HT1080 (cell line): ENCODE measurements around the gene CAMTA1. TPM values are rescaled to one million over a fixed set of nuclear protein-coding genes. Genes with fewer than 3 reads are reported as not detected.

ENCODE experiments used
- DNase-seq: peaks from one replicate; pipeline ENCODE4 v3.0.0-alpha.2; 2015; ENCODE audit warnings: low read depth
- total RNA-seq: library from RNA; depleted of rRNA; stranded (reverse); fragments of >200 nt; shearing (Covaris generic); gene quantifications from 2 replicates; pipeline ENCODE4 v1.2.3, GENCODE V29; 2014

Gene CAMTA1
- total RNA-seq, 1 experiment from 2014 or later, result 59.2 TPM

DNA sequence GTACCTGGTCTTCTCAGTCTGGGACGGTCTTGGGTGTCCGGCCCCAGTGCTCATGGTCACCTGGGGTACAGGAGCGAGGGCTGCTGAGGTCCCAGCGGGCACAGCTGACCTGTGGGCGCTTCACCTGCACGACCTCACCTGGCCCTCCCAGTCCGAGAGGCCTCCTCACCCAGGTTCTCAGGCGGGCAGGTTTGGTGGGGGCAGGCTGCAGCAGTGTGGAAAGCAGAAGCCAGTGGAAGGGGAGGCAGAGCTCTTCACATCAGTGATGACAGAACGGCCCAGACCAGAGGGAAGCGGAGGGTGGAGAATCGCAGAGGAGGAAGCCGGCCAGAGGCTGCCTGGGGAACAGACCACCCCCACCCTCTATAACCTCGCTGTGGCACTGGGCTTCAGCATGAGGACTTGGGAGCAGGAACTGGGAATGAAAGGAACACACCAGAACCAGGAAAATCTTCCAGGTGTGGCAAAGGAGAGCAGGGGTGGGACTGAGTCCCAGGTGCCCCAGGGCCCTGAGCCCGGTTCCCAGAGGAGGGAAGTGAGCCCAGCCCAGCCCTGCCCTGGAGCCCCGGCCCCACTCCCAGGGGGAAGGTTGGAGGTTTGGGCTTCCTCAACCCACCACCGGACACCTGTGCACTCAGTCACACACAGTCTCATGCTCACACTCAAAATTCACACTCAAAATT, 720.7 kb downstream of the CAMTA1 start:
- no peak for DNase-seq

- DNase-seq, result no peak
These were observed 721.4 kb downstream of the CAMTA1 start for GRCh38 chr1:7506454-7507284.

DNA sequence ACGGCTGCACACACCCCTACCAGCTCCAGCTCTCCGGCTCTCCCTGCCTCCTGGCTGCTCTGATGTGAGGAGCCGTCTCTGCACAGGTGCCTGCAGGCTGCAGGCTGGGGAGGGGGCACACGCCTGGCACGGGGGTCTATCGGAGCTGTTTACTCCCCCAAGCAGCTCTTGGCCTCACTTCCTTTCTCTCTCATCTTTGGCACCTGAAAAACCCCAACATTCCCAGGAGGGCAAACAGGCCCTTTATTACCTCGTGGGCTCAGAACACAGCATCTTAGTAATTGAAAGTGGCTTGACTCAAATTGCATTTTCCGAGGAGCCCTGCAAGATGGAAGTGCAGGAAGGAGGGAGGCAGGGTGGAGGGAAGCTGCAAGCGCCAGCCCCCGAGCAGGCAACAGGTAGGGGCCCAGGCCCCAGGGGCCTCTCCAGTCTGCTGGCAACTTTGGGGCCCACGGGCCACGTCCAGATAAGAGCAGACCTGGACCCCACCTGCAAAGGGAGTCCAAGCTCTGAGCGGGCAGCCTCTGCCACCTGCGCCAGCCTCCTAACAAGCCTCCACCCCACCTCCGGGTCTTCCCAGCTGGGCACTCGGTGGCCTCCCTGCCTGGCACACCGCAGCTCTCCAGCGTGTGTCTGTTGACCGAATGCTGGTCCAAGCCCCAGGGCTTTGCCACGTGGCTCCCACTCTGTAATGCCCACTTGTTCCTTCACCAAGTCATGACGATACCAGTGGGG, 722.2 kb downstream of the CAMTA1 start:
- no peak for DNase-seq

DNA sequence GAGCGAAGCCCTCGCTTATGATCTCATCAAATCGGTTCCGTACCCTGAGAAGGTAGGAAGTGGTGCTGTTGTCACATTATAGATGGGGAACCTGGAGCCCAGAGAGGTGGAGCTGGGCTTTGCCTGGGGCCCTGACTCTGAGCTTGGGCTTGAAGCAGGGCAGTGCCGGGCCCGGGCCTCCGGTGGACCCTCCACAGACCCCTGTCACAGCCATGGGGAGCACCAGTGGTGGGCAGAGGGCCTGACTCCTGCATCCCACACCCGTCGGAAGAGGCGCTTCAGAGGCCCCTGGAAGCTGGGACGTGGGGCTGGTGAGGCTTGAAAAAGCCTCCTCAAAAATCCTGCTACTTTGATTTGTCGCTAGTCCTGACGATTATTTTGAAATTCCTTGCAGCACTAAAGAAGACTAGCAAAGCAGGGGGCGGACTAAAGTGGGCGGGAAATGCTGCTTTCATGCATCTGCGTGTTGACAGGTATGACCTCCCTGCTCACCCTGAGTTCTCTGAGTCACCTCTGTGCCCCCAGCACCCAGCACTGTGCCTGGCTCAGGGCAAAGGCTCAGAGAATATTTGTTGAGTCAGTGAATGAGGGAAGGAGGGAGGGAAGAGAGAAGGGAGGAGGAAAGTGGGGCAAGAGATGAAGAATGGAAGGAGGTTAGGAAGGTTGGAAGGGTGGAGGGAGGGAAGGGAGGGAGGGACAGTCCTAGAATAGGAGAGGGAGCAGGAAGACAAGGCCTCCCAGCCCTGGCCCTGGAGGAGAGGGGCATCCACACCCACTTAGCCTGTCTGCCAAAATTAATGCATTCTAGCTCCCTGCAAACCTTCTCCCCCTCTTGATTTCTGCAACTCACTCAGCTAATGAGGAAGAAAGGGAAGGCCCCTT, 723.0 kb downstream of the CAMTA1 start:
- DNase-seq, result no peak

GRCh38 chr1:7508934-7509519, 723.8 kb downstream of the CAMTA1 start:
- no peak for DNase-seq

GRCh38 chr1:7509598-7509997, 724.3 kb downstream of the CAMTA1 start:
- DNase-seq, result no peak

DNA sequence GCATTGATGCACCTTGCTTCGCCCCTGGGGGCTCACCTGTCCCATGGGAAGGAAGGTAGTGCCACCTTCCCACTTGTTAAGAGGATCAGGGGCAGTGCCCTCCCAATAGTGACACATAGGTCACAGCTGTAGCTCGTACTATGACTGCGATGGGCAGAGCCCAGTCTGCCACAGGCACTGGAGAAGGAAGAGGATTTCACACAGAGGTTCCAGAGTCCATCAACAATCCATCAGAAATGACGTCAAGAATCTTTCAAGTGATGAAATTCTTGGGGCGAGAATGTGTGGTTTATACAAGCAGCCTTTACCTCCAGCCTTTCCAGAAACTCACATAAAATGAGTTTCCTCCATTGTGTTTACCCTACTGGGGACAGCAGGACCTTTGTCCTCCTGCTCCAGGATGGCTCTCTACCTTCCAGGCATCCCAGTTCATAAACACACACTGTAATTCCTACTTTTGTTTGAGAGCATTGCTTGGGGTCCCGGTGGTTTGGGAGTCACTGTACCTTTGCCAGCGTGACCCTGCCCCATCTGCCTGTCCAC, 725.2 kb downstream of the CAMTA1 start:
- DNase-seq, result no peak

DNA sequence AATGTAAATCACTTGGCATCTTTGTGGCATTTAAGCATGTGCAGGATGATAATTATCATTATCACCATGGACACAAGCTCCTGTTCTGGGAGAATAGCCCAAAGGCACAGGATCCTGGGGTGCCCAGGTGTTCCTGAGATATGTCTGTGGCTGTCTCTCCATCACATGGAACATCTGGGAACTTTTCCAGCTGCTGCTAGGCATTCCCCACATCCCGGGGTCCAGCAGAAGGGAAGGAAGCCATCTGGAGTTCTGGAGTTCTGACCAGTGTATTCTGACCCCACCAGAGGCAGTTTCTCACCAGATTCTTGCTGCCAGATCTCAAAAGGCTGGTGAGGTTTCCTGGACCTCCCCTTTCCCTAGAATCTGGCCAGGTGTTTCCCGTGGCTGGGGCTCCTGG, 726.1 kb downstream of the CAMTA1 start:
- DNase-seq, result no peak

- no peak for DNase-seq
These were observed 727.8 kb downstream of the CAMTA1 start for GRCh38 chr1:7513081-7513480.

- DNase-seq, result peak; percentile 20
These were observed 729.9 kb downstream of the CAMTA1 start for GRCh38 chr1:7515175-7515574.

- no peak for DNase-seq
These were observed 730.6 kb downstream of the CAMTA1 start for GRCh38 chr1:7515904-7516303.

DNA sequence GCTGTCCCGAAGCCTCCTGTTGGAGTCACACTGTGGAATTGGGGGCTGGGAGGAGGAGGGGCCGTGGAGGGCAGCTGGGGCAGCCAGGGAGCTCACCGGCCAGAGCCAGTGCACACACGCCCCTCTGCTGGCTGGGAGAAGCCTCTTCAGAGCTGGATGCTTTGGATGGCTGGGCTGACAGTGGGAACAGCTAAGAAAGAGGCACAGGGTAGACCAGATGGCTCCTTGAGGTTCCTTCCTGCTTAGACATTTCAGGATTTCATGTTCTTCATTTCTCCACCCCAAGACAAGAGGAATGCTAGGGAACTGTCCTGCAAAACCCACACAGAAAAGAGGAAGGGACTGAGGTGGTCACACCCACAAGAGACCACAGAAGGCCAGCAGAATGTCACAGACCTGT, 731.1 kb downstream of the CAMTA1 start:
- DNase-seq, result no peak

DNA sequence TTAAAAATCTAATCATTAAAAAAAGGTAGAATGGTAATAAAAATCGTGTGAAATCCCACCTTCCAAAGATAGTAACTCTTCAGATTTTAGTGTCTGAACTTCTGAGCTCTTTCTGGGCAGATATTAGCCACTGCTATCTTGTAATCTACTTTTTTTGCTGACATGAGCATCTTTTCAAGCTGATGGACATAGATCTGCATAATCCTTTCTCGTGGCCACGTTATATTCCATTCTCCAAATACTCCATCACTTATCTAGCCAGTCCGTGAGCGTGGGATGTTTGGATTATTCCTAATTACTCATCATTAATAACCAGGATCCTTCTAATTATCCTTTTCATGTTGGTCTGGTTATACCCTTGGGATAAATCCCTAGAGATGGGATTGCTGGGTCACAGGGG, 731.7 kb downstream of the CAMTA1 start:
- no peak for DNase-seq

- DNase-seq, result no peak
These were observed 732.5 kb downstream of the CAMTA1 start for GRCh38 chr1:7517611-7518330.

- DNase-seq, result no peak
These were observed 733.2 kb downstream of the CAMTA1 start for GRCh38 chr1:7518411-7518810.

DNA sequence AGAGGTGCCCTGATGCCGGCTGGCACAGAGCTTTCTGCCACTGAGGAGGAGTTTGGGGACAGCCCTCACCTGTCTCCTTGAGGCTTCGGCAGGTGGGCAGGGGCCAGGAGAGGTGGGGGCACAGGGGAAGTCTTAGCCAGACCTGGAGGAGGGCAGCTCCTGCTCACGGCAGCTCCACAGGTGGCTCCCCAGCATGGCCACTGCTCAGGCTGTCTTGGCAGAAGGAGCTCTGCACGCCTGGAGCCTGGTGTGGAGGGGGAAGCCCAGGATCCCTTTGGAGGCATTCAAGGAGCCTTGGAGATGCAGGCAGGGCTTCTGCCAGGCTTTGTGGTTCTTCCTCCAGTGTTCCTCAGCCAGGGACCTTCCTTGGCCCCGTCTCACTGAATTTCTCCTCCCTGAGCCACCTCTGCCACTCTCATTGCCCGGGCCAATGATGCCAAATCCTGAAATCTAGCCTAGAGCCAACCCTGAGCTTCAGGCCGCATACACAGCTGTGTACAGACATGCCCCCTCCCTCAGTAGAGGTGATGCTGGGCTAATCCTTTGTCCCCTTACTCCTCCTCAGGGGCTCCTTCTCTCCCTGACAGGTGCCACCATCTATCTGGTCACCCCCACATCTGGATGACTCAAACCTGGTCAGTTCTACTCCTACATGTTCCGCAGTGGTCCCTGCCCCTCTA, 734.1 kb downstream of the CAMTA1 start:
- DNase-seq, result no peak

DNA sequence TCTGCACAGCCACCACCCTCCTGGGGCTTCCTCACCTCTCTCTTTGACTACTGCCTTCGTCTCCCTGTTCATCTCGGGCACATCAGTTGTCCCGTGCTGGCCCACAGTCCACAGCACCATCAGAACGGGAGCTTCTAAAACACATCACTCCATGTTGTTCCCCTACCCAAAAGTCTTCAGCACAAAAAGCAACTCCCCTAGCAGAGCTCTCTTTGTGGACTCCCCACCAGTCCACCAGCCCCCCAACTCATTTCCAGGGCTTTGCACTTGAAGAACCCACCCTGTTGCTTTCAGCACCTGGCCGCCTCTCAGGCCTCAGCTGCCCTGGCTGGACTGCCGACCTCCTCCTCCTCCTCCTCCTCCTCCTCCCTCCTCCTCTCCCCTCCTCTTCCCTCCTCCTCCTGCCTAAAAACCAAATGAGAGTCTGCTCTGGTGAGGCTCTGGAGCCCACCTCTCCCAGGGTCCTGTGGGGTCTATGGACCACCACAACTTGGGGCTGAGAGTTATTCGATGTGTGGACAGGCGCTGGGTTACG, 734.7 kb downstream of the CAMTA1 start:
- no peak for DNase-seq

GRCh38 chr1:7520496-7520895, 735.2 kb downstream of the CAMTA1 start:
- DNase-seq, result no peak
